AG09319 (cell line): ENCODE measurements around the gene SH3BGRL2.

Experiments
- DNase-seq: peaks from one replicate; pipeline ENCODE4 v3.0.0-alpha.2; 2010; ENCODE audit warnings: low read depth; ENCODE audit errors: extremely low read depth
- TF ChIP-seq, protein P1 (sequence below): IDR thresholded peaks from 2 replicates; pipeline ENCODE4 v1.5.1; 2011; ENCODE audit warnings: low read depth, mild to moderate bottlenecking, inconsistent platforms, low read length, moderate library complexity

The SH3BGRL2 gene

DNA sequence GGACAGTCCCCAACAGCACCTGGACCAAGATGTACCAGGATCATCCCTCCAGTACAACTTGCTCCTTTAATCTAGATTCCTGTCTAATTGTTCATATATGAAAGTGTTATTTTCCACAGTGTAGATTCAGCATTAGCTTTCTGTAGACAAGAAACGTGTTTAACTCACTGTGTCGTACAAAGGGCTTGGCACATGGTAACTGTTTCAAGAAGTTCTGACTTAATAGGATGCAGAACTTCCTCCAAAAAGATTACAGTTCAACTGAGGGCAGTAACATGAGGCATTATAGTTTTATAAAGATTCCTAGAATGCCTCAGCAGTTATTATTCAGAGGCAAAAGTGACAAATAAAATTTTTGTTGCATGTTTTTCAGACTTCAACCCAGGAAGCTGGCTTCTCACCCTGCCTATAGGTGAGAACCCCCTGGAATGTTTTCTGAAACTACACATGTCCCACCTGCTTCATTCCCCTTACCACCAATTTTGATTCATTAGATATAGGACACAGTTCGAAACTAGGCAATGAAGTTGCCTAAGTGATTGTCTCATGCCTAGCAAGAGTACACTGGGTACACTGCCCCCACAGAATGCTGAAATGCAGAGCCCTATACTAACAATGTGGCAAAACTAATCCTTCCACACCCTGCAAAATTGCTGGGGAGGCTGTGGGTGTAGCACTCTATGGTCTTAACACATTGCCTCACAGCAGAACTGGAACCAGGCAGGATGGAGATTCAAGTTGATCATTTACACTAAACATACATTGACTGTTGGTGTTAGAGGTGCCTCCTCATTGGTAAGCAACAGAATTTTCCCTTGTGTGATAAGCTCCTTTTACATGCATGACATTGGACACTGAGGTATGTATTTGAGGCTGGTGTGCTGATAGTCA lies 22.6 kb upstream of the SH3BGRL2 start:
- TF ChIP-seq, protein P1, sequence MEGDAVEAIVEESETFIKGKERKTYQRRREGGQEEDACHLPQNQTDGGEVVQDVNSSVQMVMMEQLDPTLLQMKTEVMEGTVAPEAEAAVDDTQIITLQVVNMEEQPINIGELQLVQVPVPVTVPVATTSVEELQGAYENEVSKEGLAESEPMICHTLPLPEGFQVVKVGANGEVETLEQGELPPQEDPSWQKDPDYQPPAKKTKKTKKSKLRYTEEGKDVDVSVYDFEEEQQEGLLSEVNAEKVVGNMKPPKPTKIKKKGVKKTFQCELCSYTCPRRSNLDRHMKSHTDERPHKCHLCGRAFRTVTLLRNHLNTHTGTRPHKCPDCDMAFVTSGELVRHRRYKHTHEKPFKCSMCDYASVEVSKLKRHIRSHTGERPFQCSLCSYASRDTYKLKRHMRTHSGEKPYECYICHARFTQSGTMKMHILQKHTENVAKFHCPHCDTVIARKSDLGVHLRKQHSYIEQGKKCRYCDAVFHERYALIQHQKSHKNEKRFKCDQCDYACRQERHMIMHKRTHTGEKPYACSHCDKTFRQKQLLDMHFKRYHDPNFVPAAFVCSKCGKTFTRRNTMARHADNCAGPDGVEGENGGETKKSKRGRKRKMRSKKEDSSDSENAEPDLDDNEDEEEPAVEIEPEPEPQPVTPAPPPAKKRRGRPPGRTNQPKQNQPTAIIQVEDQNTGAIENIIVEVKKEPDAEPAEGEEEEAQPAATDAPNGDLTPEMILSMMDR, result no peak
- DNase-seq, result no peak

DNA sequence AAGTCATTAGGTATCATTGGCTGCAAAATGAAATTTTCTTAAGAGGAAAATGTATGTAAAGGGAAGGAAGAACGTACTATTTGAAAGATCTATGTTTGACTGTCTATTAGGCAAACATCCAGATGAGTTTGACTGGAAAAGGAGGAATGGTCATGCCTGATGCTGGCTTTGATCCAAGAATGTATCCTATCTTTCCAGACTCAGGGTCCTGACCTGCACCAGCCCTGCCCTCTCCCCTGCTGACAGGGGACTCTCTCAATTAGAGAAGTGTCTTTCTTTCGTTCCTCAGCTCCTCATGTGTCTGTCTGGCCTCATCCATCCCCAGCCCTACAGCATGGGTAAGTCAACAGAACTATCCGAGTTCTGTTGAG lies 21.9 kb upstream of the SH3BGRL2 start:
- no peak for DNase-seq
- TF ChIP-seq, protein P1, result no peak

DNA sequence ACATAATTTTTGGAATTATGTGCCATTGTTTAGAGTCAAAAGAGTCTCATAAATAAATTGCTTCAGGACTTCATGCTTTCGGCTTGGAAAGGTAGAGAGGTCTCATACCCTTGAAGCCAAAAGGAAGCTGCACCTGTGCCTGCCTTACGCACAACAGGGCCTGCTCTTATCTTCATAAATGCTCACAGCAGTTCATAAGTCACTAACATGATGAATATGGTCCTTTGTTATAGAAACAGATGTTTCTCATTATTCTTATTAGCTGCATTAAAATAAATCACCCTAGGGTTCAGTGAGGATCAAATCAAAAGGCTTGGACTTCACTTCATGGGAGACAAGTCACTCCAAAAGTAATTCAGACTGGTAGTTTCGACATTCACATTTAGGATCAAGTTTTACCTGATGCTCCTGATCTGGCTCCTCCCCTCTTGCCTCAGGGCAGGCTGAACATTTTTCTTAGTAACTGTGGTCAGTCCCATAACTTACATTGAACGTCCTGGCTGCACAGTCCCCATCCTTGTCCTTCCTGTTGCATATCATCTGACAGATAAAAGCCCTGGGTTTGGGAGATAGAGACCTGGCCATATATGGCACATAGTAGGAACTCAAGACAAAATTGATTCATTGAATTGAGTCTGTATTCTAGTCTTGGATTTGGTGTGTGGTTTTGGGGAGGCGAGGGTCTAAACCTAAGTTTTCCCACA lies 20.7 kb upstream of the SH3BGRL2 start:
- TF ChIP-seq, protein P1, result no peak
- DNase-seq, result no peak

DNA sequence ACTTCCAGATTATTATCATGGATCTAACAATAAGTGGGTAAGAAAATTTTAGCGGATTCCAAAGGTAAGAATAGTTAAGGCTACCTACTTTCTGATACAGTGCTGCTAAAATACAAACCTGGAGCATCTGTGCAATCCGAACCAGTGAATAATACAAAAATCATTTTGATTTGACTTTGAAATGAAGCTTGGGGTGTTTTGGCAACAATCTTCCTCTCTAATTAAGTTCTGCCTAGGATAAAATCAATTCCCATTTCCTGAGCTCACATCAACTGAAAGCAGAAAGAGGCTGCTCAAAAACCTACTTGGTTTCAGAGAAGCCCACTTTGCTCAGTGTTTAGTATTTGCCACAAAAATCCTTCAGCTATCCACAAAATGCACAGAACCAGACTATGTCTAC lies 18.7 kb upstream of the SH3BGRL2 start:
- TF ChIP-seq, protein P1, result no peak
- no peak for DNase-seq

DNA sequence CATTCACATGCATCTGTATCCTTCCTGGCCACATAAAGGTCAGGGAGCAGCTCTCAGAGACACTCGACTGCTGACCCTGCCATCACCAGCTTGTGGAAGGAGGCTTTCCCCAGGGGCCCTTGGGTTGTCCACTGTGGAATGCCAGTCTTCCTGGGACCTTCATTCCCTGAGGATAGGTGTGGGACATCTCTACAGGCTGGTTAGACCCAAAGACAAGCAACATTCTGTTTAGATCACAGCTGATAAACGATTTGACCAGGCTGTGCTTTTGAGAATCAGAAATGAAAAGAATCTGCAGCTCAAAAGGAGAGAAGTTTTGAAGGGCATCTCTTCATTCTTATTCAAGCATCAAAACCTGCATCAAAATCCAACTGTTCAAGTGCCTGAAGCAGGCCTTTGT lies 18.2 kb upstream of the SH3BGRL2 start:
- DNase-seq, result no peak
- TF ChIP-seq, protein P1, result no peak

DNA sequence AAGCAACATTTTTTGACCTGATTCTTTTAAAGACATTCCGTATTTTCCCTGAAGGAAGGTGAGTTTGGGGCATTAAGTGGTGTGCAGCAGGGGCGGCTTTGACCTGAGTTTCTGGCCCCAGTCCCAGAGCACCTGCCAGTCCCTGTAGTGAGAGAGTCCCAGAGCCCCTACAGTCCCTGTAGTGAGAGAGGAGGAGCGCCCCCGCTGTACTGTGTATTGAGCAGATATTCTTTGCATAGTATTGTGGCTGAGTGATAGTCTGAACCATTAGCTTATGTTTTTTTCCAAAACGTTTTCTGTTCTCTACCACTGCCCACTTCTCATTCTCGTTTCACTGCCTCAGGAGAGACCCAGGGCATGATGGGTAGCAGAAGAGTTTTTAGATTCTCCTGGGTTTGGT lies 17.2 kb upstream of the SH3BGRL2 start:
- DNase-seq, result no peak
- TF ChIP-seq, protein P1, result no peak
